HG03565 (cell line): ENCODE results near the gene ZNF319.
A peak's percentile ranks its signal among the peaks of the same experiment; 100 is the strongest.

Experiments
- ATAC-seq: cut with Tn5 transposase; IDR thresholded peaks from one replicate; pipeline ENCODE4 v1.9.1; 2021; ENCODE audit warnings: mild to moderate bottlenecking, moderate library complexity; ENCODE audit not compliant: unreplicated experiment

The ZNF319 gene

GRCh38 chr16:57998992-57999365 is 1.5 kb downstream of the ZNF319 start:
- no peak for ATAC-seq

- no peak for ATAC-seq
Observed at GRCh38 chr16:57998486-57998885, 2.0 kb downstream of the ZNF319 start.

GRCh38 chr16:57997528-57998265 is 2.8 kb downstream of the ZNF319 start:
- ATAC-seq = no peak

- ATAC-seq = no peak
Observed at GRCh38 chr16:57997176-57997527, 3.3 kb downstream of the ZNF319 start.

GRCh38 chr16:57996406-57997175 is 3.9 kb downstream of the ZNF319 start:
- ATAC-seq = no peak

- no peak for ATAC-seq
Observed at GRCh38 chr16:57995721-57996405, 4.6 kb downstream of the ZNF319 start.

- ATAC-seq = peak; percentile 41
Observed at GRCh38 chr16:57994778-57995177, 5.7 kb downstream of the ZNF319 start.

GRCh38 chr16:57994361-57994760 is 6.1 kb downstream of the ZNF319 start:
- no peak for ATAC-seq

GRCh38 chr16:57993897-57994296 is 6.6 kb downstream of the ZNF319 start:
- ATAC-seq = no peak

- ATAC-seq = no peak
Observed at GRCh38 chr16:57993438-57993837, 7.0 kb downstream of the ZNF319 start.

GRCh38 chr16:57992084-57992483 is 8.4 kb downstream of the ZNF319 start:
- ATAC-seq = no peak

- ATAC-seq = no peak
Observed at GRCh38 chr16:57991551-57992059, 8.9 kb downstream of the ZNF319 start.

- no peak for ATAC-seq
Observed at GRCh38 chr16:57988929-57989328, 11.5 kb downstream of the ZNF319 start.

GRCh38 chr16:57987441-57988177 is 12.9 kb downstream of the ZNF319 start:
- ATAC-seq = no peak

- no peak for ATAC-seq
Observed at GRCh38 chr16:57986196-57986595, 14.3 kb downstream of the ZNF319 start.

- no peak for ATAC-seq
Observed at GRCh38 chr16:57985204-57986181, 15.0 kb downstream of the ZNF319 start.

GRCh38 chr16:57984443-57985203 is 15.8 kb downstream of the ZNF319 start:
- ATAC-seq = peak; percentile 60

GRCh38 chr16:57982385-57982784 is 18.1 kb downstream of the ZNF319 start:
- ATAC-seq = no peak

- ATAC-seq = no peak
Observed at GRCh38 chr16:57981636-57982035, 18.8 kb downstream of the ZNF319 start.
